Measurements from ENCODE around the gene SRI.
"Not testable (repeated sequence)": the region's sequence is repeated elsewhere in the genome, so short reads cannot be mapped to it uniquely, and the experiment has no call there.

SRI gene

GRCh38 chr7:88219781-88220747 is at the start of gene SRI:
Gene SRI, minus strand, starts transcription at chr7:88220038. Its CDS starts 12 bp downstream, at chr7:88220026.
- H3K27me3 Mint-ChIP-seq, result peaks cover 2% of the 10 kb centered on the region
- H3K36me3 Mint-ChIP-seq, result peaks cover 3% of the 10 kb centered on the region
- H3K4me1 Mint-ChIP-seq (ENCODE audit: low read depth), result peaks cover 34% of the 10 kb centered on the region

GRCh38 chr7:88269586-88269985 is 49.7 kb upstream of the SRI start:
- Mint-ChIP-seq H3K4me1 (ENCODE audit: low read depth) (no peaks in the 10 kb centered on the region), H3K27me3 (peaks cover 10% of the 10 kb centered on the region), H3K27ac (no peak overlapping the region), H3K9me3 (ENCODE audit: low read depth) (no peaks in the 10 kb centered on the region), H3K4me3 (no peak overlapping the region), H3K36me3 (no peaks in the 10 kb centered on the region)

More at GRCh38 chr7:88219781-88220747, at the start of gene SRI:
- no peaks in the 10 kb centered on the region for H3K9me3 Mint-ChIP-seq (ENCODE audit: low read depth)
- peak within 1 kb of the TSS; percentile 97 for H3K27ac Mint-ChIP-seq
- H3K4me3 Mint-ChIP-seq, result peak within 1 kb of the TSS; percentile 94

GRCh38 chr7:88268858-88269257 is 49.0 kb upstream of the SRI start:
- Mint-ChIP-seq H3K4me1 (ENCODE audit: low read depth) (no peaks in the 10 kb centered on the region), H3K4me3 (no peak overlapping the region), H3K9me3 (ENCODE audit: low read depth) (no peaks in the 10 kb centered on the region), H3K27ac (no peak overlapping the region), H3K36me3 (no peaks in the 10 kb centered on the region), H3K27me3 (peaks cover 10% of the 10 kb centered on the region)

- H3K4me3 Mint-ChIP-seq, result no peak overlapping the region
- no peaks in the 10 kb centered on the region for H3K4me1 Mint-ChIP-seq (ENCODE audit: low read depth)
- no peaks in the 10 kb centered on the region for H3K9me3 Mint-ChIP-seq (ENCODE audit: low read depth)
- no peaks in the 10 kb centered on the region for H3K36me3 Mint-ChIP-seq
- H3K27ac Mint-ChIP-seq, result no peak overlapping the region
- peaks cover 10% of the 10 kb centered on the region for H3K27me3 Mint-ChIP-seq
These were observed 48.2 kb upstream of the SRI start for GRCh38 chr7:88268051-88268450.

GRCh38 chr7:88267421-88267820 is 47.6 kb upstream of the SRI start:
- H3K4me1 Mint-ChIP-seq (ENCODE audit: low read depth), result no peaks in the 10 kb centered on the region
- no peak overlapping the region for H3K4me3 Mint-ChIP-seq
- no peak overlapping the region for H3K27ac Mint-ChIP-seq
- H3K27me3 Mint-ChIP-seq, result peaks cover 10% of the 10 kb centered on the region
- H3K9me3 Mint-ChIP-seq (ENCODE audit: low read depth), result no peaks in the 10 kb centered on the region
- no peaks in the 10 kb centered on the region for H3K36me3 Mint-ChIP-seq

- not testable (repeated sequence) for H3K27ac Mint-ChIP-seq; H3K4me1 Mint-ChIP-seq (ENCODE audit: low read depth); H3K36me3 Mint-ChIP-seq; H3K4me3 Mint-ChIP-seq; H3K27me3 Mint-ChIP-seq; H3K9me3 Mint-ChIP-seq (ENCODE audit: low read depth)
These were observed 45.1 kb upstream of the SRI start for GRCh38 chr7:88264987-88265386.

GRCh38 chr7:88262562-88262961 is 42.7 kb upstream of the SRI start:
- H3K9me3 Mint-ChIP-seq (ENCODE audit: low read depth), result no peaks in the 10 kb centered on the region
- H3K36me3 Mint-ChIP-seq, result peaks cover 4% of the 10 kb centered on the region
- H3K4me1 Mint-ChIP-seq (ENCODE audit: low read depth), result no peaks in the 10 kb centered on the region
- H3K27ac Mint-ChIP-seq, result no peak overlapping the region
- peaks cover 10% of the 10 kb centered on the region for H3K27me3 Mint-ChIP-seq
- H3K4me3 Mint-ChIP-seq, result no peak overlapping the region

GRCh38 chr7:88260719-88261118 is 40.9 kb upstream of the SRI start:
- no peak overlapping the region for H3K27ac Mint-ChIP-seq
- H3K27me3 Mint-ChIP-seq, result peaks cover 14% of the 10 kb centered on the region
- no peaks in the 10 kb centered on the region for H3K4me1 Mint-ChIP-seq (ENCODE audit: low read depth)
- peaks cover 4% of the 10 kb centered on the region for H3K36me3 Mint-ChIP-seq
- H3K9me3 Mint-ChIP-seq (ENCODE audit: low read depth), result no peaks in the 10 kb centered on the region
- no peak overlapping the region for H3K4me3 Mint-ChIP-seq

GRCh38 chr7:88259656-88260380 is 40.0 kb upstream of the SRI start:
- Mint-ChIP-seq H3K9me3 (ENCODE audit: low read depth) (peaks cover under 1% of the 10 kb centered on the region), H3K36me3 (peaks cover 4% of the 10 kb centered on the region), H3K4me1 (ENCODE audit: low read depth) (no peaks in the 10 kb centered on the region), H3K4me3 (no peak overlapping the region), H3K27ac (no peak overlapping the region), H3K27me3 (peaks cover 14% of the 10 kb centered on the region)

- Mint-ChIP-seq H3K9me3 (ENCODE audit: low read depth) (peaks cover 16% of the 10 kb centered on the region), H3K36me3 (peaks cover 12% of the 10 kb centered on the region), H3K27me3 (peaks cover 14% of the 10 kb centered on the region)
- H3K4me3 Mint-ChIP-seq; H3K4me1 Mint-ChIP-seq (ENCODE audit: low read depth); H3K27ac Mint-ChIP-seq: not testable (repeated sequence)
These were observed 38.5 kb upstream of the SRI start for GRCh38 chr7:88258296-88258695.

- H3K27ac Mint-ChIP-seq, result no peak overlapping the region
- H3K36me3 Mint-ChIP-seq, result peaks cover 14% of the 10 kb centered on the region
- no peaks in the 10 kb centered on the region for H3K4me1 Mint-ChIP-seq (ENCODE audit: low read depth)
- H3K9me3 Mint-ChIP-seq (ENCODE audit: low read depth), result peaks cover 18% of the 10 kb centered on the region
- no peak overlapping the region for H3K4me3 Mint-ChIP-seq
- H3K27me3 Mint-ChIP-seq, result peaks cover 15% of the 10 kb centered on the region
These were observed 37.1 kb upstream of the SRI start for GRCh38 chr7:88256906-88257305.

- Mint-ChIP-seq H3K27me3 (peaks cover 19% of the 10 kb centered on the region), H3K4me3 (no peak overlapping the region), H3K27ac (no peak overlapping the region), H3K36me3 (peaks cover 17% of the 10 kb centered on the region), H3K9me3 (ENCODE audit: low read depth) (peaks cover 18% of the 10 kb centered on the region), H3K4me1 (ENCODE audit: low read depth) (no peaks in the 10 kb centered on the region)
These were observed 35.0 kb upstream of the SRI start for GRCh38 chr7:88254721-88255424.

GRCh38 chr7:88253640-88254039 is 33.8 kb upstream of the SRI start:
- peaks cover 22% of the 10 kb centered on the region for H3K27me3 Mint-ChIP-seq
- no peak overlapping the region for H3K27ac Mint-ChIP-seq
- no peak overlapping the region for H3K4me3 Mint-ChIP-seq
- no peaks in the 10 kb centered on the region for H3K4me1 Mint-ChIP-seq (ENCODE audit: low read depth)
- H3K36me3 Mint-ChIP-seq, result peaks cover 17% of the 10 kb centered on the region
- peaks cover 18% of the 10 kb centered on the region for H3K9me3 Mint-ChIP-seq (ENCODE audit: low read depth)

- H3K27ac Mint-ChIP-seq, result no peak overlapping the region
- peaks cover 3% of the 10 kb centered on the region for H3K27me3 Mint-ChIP-seq
- H3K36me3 Mint-ChIP-seq, result no peaks in the 10 kb centered on the region
- no peaks in the 10 kb centered on the region for H3K9me3 Mint-ChIP-seq (ENCODE audit: low read depth)
- H3K4me1 Mint-ChIP-seq (ENCODE audit: low read depth), result no peaks in the 10 kb centered on the region
- no peak overlapping the region for H3K4me3 Mint-ChIP-seq
These were observed 24.4 kb upstream of the SRI start for GRCh38 chr7:88244258-88244657.

All from activated naive CD8-positive, alpha-beta T cell (primary cell).